Activated CD4-positive, CD25-positive, alpha-beta regulatory T cell treated with anti-CD3 and anti-CD28 coated beads, Interleukin-2, amount 50 U/mL, for 72 hours (primary cell): ENCODE measurements around the gene AKR1C1.
"Not testable (repeated sequence)": the region's sequence is repeated elsewhere in the genome, so short reads cannot be mapped to it uniquely, and the experiment has no call there.

ENCODE experiments used
- DNase-seq: peaks from one replicate; pipeline ENCODE4 v3.0.0; 2021

The AKR1C1 gene

DNA sequence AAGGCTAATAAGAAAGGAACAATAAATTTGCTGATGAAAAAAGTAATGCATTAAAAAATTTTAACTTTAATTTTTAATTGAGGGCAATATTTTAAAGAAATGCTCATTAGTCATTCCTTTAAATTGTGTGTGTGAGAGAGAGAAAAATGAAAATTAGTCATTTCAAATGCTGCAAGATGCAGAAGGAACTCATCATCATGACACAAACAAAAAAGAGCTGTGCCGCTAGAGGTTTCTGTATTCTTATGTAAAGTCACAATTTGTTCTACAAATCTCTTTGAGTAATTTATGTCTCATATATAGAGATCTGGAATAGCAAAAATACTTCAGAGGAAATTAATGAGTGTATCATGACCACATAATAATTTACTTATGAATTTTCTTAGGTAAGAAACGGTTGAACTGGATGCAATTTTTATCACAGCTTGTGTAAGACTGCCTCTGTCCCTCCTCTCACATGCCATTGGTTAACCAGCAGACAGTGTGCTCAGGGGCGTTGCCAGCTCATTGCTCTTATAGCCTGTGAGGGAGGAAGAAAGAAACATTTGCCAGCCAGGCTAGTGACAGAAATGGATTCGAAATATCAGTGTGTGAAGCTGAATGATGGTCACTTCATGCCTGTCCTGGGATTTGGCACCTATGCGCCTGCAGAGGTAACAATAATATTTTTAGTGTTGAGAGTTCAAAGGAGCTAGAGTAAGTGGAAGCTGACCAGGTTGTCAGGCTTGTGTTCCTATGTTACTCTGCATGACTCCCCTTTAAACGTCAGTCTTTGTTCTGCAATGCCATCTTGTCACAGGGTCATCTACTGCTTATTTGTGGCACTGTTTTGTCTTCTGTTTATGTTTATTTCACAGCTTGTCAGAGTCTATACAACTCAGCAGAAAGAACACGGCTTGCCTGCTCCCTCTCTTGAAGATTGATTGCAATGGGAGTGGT is at the start of gene AKR1C1:
AKR1C1 (plus strand) TSS at position 540 of the 939 bp plus-strand sequence; CDS start at position 570, 30 bp downstream.
- DNase-seq, result not testable (repeated sequence)

DNA sequence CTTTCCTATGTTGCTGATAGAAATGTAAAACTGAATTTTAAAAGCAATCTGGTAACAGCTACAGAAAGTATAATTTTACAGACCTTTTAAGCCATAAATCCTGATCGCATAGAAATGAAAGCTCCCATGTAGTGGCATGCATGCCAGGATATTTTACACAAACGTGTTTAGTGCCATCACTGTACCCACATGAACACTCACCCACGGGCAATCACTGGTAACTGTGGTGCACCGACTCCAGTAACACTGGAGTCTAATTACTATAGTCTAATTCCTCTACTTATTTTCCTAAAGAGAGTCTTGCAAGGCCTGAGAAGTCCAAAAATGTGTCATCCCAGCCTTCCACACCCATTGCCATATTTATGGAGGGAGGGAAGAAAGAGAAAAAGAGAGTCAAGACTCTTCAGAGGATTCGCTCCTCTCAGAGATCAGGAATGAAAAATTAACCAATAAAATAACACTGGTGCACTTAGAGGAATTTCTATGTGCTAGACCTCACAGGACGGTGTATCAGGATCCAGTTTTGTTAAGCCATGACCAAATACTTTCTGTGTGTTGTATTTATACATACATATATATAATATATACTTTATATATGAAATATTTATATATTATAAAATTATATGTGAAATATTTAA is 48.9 kb upstream of the AKR1C1 start:
- DNase-seq, result no peak

DNA sequence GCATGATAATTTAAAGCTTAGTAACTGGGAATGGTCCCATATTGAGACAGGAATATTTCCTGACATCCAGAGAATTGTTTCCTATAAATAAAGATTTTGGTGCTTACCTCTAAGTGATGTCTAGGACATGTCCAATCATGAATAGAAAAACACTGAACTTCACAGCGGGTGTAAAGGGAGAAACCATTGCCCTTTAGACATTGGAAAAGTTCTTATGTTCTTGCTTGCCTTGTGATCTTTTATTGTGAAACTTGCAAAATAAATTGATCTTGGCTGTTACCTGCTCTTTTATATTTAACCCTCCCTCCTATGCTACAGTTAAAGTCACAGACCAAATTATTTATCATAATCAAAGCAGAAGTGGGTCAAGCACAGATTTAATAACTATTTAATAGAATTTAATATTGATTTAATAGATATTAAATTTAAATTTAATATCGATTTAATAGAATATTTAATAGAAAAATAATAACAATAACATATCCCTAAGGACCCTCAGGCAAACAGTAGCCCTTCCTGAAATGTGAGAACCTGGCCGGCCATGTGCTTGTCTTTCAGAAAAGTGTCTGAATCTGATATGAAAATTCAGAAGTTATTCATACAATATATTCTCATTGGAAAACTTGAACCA is 47.0 kb upstream of the AKR1C1 start:
- no peak for DNase-seq

DNA sequence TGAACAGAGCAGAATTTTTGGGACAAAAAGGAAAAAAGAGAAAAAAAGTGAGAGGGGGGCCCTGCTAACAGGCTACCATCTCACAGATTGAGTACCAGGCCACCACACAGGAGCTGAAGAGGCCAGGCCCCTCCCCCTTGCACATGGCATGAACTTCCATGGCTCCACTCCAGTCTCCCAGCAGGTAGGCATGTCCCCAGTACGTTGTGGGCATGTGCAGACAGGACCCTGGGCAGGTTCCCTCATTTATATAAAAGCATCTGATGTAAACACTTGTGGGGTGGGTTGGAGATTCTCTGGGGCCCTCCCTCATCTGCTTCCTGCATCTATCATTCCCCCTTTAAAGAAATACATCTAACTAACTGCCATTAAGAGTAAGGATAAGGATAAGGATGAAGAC is 45.0 kb upstream of the AKR1C1 start:
- DNase-seq, result no peak

DNA sequence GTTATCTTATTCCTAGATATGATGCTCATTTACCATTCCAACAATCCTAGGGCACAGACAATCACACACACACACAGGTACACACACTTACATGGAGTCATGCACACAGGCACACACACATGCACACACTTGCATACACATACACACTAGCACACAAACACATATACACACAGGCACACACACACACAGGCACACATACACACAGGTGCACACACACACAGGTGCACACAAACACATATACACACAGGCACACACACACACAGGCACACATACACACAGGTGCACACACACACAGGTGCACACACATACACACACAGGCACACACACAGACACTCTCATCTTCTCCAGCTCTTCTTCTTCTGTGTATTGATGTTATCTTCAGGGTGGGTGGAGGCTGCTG is 38.7 kb upstream of the AKR1C1 start:
- not testable (repeated sequence) for DNase-seq

DNA sequence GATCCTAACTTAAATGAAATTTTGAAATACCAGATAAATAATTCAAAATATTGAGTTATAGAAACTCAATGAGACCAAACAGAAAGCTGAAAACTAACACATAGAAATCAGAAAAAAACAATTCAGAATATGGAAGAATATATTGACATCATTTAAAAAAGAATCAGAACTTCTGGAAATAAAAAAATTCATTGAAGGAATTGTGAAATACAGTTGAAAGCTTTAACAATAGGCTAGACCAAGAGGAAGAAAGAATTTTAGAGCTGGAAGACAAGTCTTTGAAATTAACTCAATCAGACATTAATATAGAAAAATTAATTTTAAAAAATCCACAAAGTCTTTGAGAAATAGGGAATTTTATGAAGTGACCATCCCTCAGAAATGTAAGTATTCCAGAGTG is 36.8 kb upstream of the AKR1C1 start:
- no peak for DNase-seq

DNA sequence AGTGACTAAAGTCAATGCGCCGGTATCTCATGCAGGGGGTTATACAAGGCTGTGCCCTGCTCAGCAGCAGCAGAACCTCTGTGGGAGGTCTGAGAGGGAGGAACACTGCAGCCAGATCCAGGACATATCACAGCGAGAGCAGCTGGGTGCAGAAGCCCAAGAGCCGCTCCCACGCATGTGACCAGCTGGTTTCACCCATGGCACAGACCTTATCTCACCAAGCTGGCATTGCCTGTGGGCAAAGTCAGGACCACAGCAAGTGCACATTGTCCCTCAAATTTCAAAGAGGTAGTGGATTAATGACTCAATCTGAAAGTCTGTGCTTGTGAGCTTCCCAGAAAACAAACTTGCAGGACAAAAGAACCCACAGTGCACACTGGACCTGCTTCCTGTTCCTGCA is 31.6 kb upstream of the AKR1C1 start:
- no peak for DNase-seq

DNA sequence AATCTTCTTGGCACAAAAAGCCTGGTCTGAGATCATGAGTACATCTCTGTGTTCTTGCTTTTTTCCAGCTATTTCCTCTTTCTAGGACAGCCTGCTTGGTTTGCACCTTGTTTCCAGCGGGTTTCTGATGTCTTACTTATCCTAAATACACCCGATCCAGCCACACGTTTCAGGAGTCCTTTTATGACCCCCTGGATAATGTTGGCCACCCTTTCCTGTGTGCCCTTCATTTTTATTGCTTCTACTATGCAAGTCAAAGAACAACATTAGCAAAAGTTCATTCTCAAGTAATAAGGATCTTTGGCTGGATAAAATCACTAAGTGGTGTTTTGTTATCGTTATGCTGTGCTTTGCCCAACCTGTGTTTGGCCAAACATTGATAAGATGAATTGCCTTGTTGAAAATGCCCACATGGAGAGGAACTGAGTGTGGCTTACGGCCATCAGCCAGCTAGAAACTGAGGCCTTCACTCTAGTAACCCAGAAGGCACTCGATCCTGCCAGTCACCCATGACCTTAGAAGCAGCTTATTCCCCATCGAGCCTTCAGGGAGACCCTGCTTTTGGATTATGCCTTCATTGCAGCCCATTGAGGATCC is 28.7 kb upstream of the AKR1C1 start:
- no peak for DNase-seq

DNA sequence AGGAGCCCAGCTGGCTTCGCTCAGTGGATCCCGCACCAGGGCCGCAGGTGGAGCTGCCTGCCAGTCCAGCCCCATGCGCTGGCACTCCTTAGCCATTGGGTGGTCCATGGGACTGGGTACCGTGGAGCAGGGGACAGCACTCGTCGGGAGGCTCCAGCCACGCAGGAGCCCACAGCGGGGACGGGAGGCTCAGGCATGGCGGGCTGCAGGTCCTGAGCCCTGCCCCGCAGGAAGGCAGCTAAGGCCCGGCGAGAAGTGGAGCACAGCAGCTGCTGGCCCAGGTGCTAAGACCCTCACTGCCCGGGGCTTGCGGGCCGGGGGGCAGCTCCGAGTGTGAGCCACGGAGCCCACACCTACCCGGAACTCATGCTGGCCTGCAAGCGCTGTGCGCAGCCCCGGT is 25.9 kb upstream of the AKR1C1 start:
- DNase-seq, result no peak

GRCh38 chr10:4939224-4940072 is 23.8 kb upstream of the AKR1C1 start:
- no peak for DNase-seq

GRCh38 chr10:4940073-4940428 is 23.2 kb upstream of the AKR1C1 start:
- DNase-seq, result not testable (repeated sequence)

DNA sequence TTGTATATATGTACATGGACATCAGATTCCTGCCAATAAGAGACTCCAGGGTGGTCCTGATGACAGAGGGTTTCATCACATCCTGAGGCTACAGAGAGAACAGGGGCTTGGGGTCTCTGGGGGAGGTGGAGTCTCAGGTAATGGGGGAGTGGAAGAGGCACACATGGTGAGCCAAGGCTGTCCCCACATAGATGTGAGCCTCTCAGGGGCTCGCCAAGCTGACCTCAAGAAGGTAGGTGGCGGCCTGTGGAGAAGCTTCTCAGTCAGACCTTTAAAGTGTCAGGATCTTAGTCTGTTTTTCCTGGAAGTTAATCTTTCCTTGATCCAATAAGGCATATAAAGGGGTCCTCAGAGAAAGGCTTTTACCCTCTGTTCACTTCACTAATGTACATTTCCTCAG is 22.3 kb upstream of the AKR1C1 start:
- not testable (repeated sequence) for DNase-seq

- DNase-seq, result no peak
These were observed 21.5 kb upstream of the AKR1C1 start for GRCh38 chr10:4941540-4942330.

GRCh38 chr10:4942931-4943330 is 20.3 kb upstream of the AKR1C1 start:
- not testable (repeated sequence) for DNase-seq

DNA sequence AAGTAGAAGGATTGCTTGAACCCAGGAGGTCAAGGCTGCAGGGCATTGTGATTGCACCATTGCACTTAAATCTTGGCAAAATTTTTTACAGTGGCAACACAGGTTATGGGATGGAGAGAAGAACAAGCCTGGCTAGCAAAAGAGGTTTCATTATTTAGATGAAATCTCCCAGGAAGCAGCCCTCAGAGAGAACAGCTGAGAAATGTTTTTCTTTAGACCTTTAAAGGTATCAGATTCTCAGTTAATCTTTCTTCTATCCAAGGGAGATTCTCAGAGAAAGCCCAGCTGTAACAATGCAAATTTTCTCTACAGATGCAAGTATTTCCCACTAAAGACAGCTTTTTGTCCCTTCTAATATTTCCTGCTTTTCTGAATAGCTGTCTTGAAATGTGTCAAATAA is 19.8 kb upstream of the AKR1C1 start:
- not testable (repeated sequence) for DNase-seq

DNA sequence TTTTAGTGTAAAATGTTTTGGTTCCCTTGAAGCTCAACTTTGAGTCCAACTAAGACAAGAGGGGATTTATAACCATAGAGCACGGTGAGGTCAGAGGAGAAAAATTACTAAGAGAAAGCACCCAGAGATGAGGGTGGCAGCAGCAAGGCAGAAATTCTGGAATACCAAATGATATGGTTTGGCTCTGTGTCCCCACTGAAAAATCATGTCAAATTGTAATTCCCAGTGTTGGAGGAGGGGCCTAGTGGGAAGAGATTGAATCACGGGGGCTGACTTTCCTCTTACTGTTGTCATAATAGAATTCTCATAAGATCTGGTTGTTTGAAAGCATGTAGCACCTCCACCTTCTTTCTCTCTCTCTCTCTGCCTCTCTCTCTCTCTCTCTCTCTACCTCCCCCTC is 19.4 kb upstream of the AKR1C1 start:
- DNase-seq, result no peak

GRCh38 chr10:4944841-4945240 is 18.4 kb upstream of the AKR1C1 start:
- no peak for DNase-seq

- DNase-seq, result no peak
These were observed 17.2 kb upstream of the AKR1C1 start for GRCh38 chr10:4945766-4946717.

DNA sequence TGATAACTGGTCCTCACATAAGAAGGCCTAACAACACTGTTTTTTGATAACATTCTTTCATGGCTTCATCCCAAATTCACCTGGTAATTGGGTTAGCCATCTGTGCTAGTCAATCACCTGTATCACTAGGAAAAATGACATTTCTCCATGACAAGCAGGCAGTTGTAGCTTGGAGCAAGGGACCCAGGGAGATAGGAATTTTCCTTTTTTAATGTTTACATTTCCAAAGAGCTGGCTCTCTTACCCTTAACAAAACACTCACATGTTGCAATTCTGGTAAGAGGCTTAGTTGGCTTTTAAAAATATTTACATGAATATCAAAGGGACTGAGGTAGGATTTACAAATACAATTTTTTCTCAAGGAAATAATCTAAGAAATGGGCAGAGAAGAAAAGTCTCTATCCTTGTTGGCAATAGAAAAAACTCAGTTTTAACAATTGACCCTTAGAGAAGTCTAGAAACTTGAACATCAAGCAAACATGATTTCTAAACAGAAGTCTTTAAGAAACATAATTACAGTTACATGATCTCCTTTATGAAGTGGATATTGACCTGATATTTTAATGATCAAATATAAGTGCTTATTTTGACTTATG is 16.1 kb upstream of the AKR1C1 start:
- no peak for DNase-seq
